Measurements from ENCODE around the gene IQSEC2.

The IQSEC2 gene

GRCh38 chrX:53266914-53267313 is 14.5 kb downstream of the IQSEC2 start:
- no peak for DNase-seq

GRCh38 chrX:53265771-53266574 is 15.4 kb downstream of the IQSEC2 start:
- DNase-seq, result no peak

- no peak for DNase-seq
Measured at GRCh38 chrX:53263597-53264094, 17.7 kb downstream of the IQSEC2 start.

GRCh38 chrX:53262918-53263394 is 18.4 kb downstream of the IQSEC2 start:
- DNase-seq, result no peak

GRCh38 chrX:53262189-53262917 is 19.0 kb downstream of the IQSEC2 start:
- DNase-seq, result no peak

GRCh38 chrX:53261355-53261972 is 19.9 kb downstream of the IQSEC2 start:
- DNase-seq, result no peak

- DNase-seq, result no peak
Measured at GRCh38 chrX:53260836-53261235, 20.5 kb downstream of the IQSEC2 start.

- DNase-seq, result no peak
Measured at GRCh38 chrX:53257670-53258423, 23.5 kb downstream of the IQSEC2 start.

GRCh38 chrX:53257166-53257565 is 24.2 kb downstream of the IQSEC2 start:
- DNase-seq, result no peak

- DNase-seq, result no peak
Measured at GRCh38 chrX:53256446-53257041, 24.8 kb downstream of the IQSEC2 start.

- no peak for DNase-seq
Measured at GRCh38 chrX:53255738-53256191, 25.6 kb downstream of the IQSEC2 start.

- DNase-seq, result no peak
Measured at GRCh38 chrX:53254570-53255461, 26.6 kb downstream of the IQSEC2 start.

- no peak for DNase-seq
Measured at GRCh38 chrX:53253293-53254020, 27.9 kb downstream of the IQSEC2 start.

GRCh38 chrX:53251307-53251706 is 30.1 kb downstream of the IQSEC2 start:
- DNase-seq, result no peak

GRCh38 chrX:53250556-53250955 is 30.8 kb downstream of the IQSEC2 start:
- DNase-seq, result no peak

- DNase-seq, result no peak
Measured at GRCh38 chrX:53249408-53250042, 31.9 kb downstream of the IQSEC2 start.

GRCh38 chrX:53247928-53248327 is 33.5 kb downstream of the IQSEC2 start:
- no peak for DNase-seq

- DNase-seq, result no peak
Measured at GRCh38 chrX:53246231-53246630, 35.2 kb downstream of the IQSEC2 start.

GRCh38 chrX:53244610-53245009 is 36.8 kb downstream of the IQSEC2 start:
- DNase-seq, result no peak

GRCh38 chrX:53242310-53242709 is 39.1 kb downstream of the IQSEC2 start:
- DNase-seq, result no peak
